B cell (primary cell): ENCODE data around the gene AOAH. TPM values are rescaled to one million over a fixed set of nuclear protein-coding genes. Genes with fewer than 3 reads are reported as not detected.

Experiments
- ATAC-seq: fragments of 200-7000 bp; cut with Tn5 transposase; one replicate; pipeline ENCODE4 v1.10.0; 2021; ENCODE audit warnings: low read depth, mild to moderate bottlenecking, moderate number of reproducible peaks, moderate library complexity
- CTCF ChIA-PET: fragments of 350-600 bp; sonication (Branson Sonifier 250); formaldehyde crosslinking; loops from one replicate; lab custom pipeline; 2021; ENCODE audit warnings: antibody characterized with exemption, inconsistent platforms; lab: Charles Lee
- POLR2A ChIA-PET: fragments of 350-600 bp; sonication (Branson Sonifier 250); formaldehyde crosslinking; loops from one replicate; lab custom pipeline; 2021; ENCODE audit warnings: antibody characterized with exemption; lab: Charles Lee
- DNase-seq: peaks from one replicate; pipeline ENCODE4 v3.0.0; 2013
- H2AFZ ChIP-seq: 2 replicates; pipeline ENCODE4 v1.6.1; 2012; ENCODE audit warnings: mild to moderate bottlenecking, low read depth, low read length; ENCODE audit not compliant: insufficient read depth, poor library complexity, severe bottlenecking
- H3K27ac ChIP-seq, 2 donors: 1 replicate in 1 of 2; 2 replicates in 1 of 2; pipeline ENCODE4 v1.5.1; 2012 to 2013; ENCODE audit warnings: low read length in 2 of 2, mild to moderate bottlenecking in 2 of 2, moderate library complexity in 1 of 2
- H3K27me3 ChIP-seq, 4 experiments: fragments of 200-600 bp in 1 of 4; sonication (generic) in 1 of 4; replicated peaks in 1 of 4; 1 replicate in 2 of 4; 2 replicates in 2 of 4; pipeline versions ENCODE4 v1.6.1 to v1.7.0; 2013 to 2016; ENCODE audit warnings: low read length in 3 of 4, mild to moderate bottlenecking in 2 of 4, mixed read lengths in 1 of 4, moderate library complexity in 1 of 4; ENCODE audit not compliant: insufficient read depth in 4 of 4, control insufficient read depth in 3 of 4; ENCODE audit errors: control extremely low read depth in 1 of 4
- H3K36me3 ChIP-seq, 2 experiments: replicated peaks in 1 of 2; 1 replicate in 1 of 2; 2 replicates in 1 of 2; pipeline versions ENCODE4 v1.6.1 to v1.7.1; 2013; ENCODE audit warnings: low read length in 1 of 2; ENCODE audit not compliant: insufficient read depth in 2 of 2, control insufficient read depth in 1 of 2; ENCODE audit errors: control extremely low read depth in 1 of 2, extremely low read depth in 1 of 2
- H3K4me1 ChIP-seq, 2 donors: fragments of 200-600 bp in 1 of 2; sonication (generic) in 1 of 2; 1 replicate in 1 of 2; 2 replicates in 1 of 2; pipeline versions ENCODE4 v1.5.1 to v1.6.1; 2013 to 2017; ENCODE audit warnings: low read length in 2 of 2; ENCODE audit not compliant: control insufficient read depth in 2 of 2, insufficient read depth in 2 of 2
- H3K4me2 ChIP-seq: replicated peaks from 2 replicates; pipeline ENCODE3; 2012; ENCODE audit warnings: mild to moderate bottlenecking, low read depth, low read length; ENCODE audit not compliant: poor library complexity, severe bottlenecking
- H3K4me3 ChIP-seq, 5 experiments: fragments of 200-600 bp in 1 of 5; sonication (generic) in 1 of 5; 1 replicate in 3 of 5; 2 replicates in 2 of 5; pipeline versions ENCODE4 v1.5.1 to v1.7.0; 2011 to 2016; ENCODE audit warnings: low read length in 4 of 5, mild to moderate bottlenecking in 4 of 5, low read depth in 2 of 5, control low read depth in 1 of 5, moderate library complexity in 1 of 5; ENCODE audit not compliant: insufficient read depth in 1 of 5; ENCODE audit errors: control extremely low read depth in 1 of 5, extremely low read depth in 1 of 5
- H3K79me2 ChIP-seq: fragments of 200-600 bp; sonication (generic); one replicate; pipeline ENCODE4 v1.6.0; 2016; ENCODE audit warnings: low read length; ENCODE audit not compliant: control insufficient read depth, insufficient read depth
- H3K9ac ChIP-seq: fragments of 200-600 bp; sonication (generic); 2 replicates; pipeline ENCODE4 v1.6.1; 2017; ENCODE audit warnings: mild to moderate bottlenecking, low read length, moderate library complexity
- H3K9me3 ChIP-seq, 3 donors: one replicate each; pipeline versions ENCODE4 v1.6.1 to v1.7.1; 2013; ENCODE audit warnings: low read length in 2 of 3; ENCODE audit not compliant: control insufficient read depth in 2 of 3, insufficient read depth in 1 of 3; ENCODE audit errors: control extremely low read depth in 1 of 3
- H4K20me1 ChIP-seq: 2 replicates; pipeline ENCODE4 v1.6.0; 2012; ENCODE audit warnings: mild to moderate bottlenecking, low read length; ENCODE audit not compliant: insufficient read depth, control insufficient read depth, poor library complexity, severe bottlenecking
- H3K27ac Mint-ChIP-seq: one replicate; pipeline ENCODE4 v1.8.0; 2021; ENCODE audit warnings: mixed read lengths
- H3K27me3 Mint-ChIP-seq: one replicate; pipeline ENCODE4 v1.8.0; 2021; ENCODE audit warnings: mixed read lengths
- H3K4me1 Mint-ChIP-seq: one replicate; pipeline ENCODE4 v1.8.0; 2021; ENCODE audit warnings: mixed read lengths
- H3K4me3 Mint-ChIP-seq: one replicate; pipeline ENCODE4 v1.8.0; 2021; ENCODE audit warnings: mixed read lengths
- H3K9me3 Mint-ChIP-seq: one replicate; pipeline ENCODE4 v1.8.0; 2022; ENCODE audit warnings: mixed read lengths; ENCODE audit not compliant: insufficient read depth
- CTCF ChIP-seq: fragments of 200-600 bp; IDR thresholded peaks from one replicate; pipeline ENCODE4 v1.8.0; 2022; ENCODE audit warnings: antibody characterized with exemption, mild to moderate bottlenecking
- EZH2 ChIP-seq: IDR thresholded peaks from 2 replicates; pipeline ENCODE4 v1.6.1; 2012; ENCODE audit warnings: borderline replicate concordance, low read depth, mild to moderate bottlenecking, moderate library complexity, low read length; ENCODE audit not compliant: insufficient read depth, poor library complexity, severe bottlenecking
- WGBS: methylation state at CpG from one replicate; pipeline ENCODE4 v1.1.5; 2013; ENCODE audit warnings: missing lambda C conversion rate; ENCODE audit not compliant: insufficient coverage; 5-methylcytosine and 5-hydroxymethylcytosine counted together
- intact Hi-C: fragments of 100-400 bp; cut with micrococcal nuclease; formaldehyde crosslinking; loops from one replicate; pipeline ENCODE4 v1.10.0; 2022
- polyA plus RNA-seq: library from polyadenylated mRNA; depleted of rRNA; stranded (reverse); fragments of >200 nt; gene quantifications from 2 replicates; pipeline ENCODE4 v1.2.3, GENCODE V29; 2012
- total RNA-seq, 2 donors: library from RNA; stranded (reverse); fragments of 120-200 nt in 1 of 2; gene quantifications; 1 replicate in 1 of 2; 2 replicates in 1 of 2; pipeline versions ENCODE4 v1.2.3 to v1.2.4, GENCODE V29; 2013 to 2022

AOAH gene
- total and polyA plus RNA-seq, 2 donors (not counting 1 experiment from before 2014, with no cell fraction given) = 2.6 to 5.0 TPM

- TF ChIP-seq EZH2 = no peak
- no peak for TF ChIP-seq CTCF
- Histone ChIP-seq H2AFZ (no peak overlapping the region), H3K27me3 (no peaks in the 10 kb centered on the region), H4K20me1 (no peaks in the 10 kb centered on the region), H3K36me3 (no peaks in the 10 kb centered on the region), H3K4me3 (no peak overlapping the region), H3K9me3 (no peaks in the 10 kb centered on the region), H3K9ac (no peak overlapping the region), H3K4me2 (no peak overlapping the region), H3K79me2 (no peaks in the 10 kb centered on the region), H3K4me1 (no peaks in the 10 kb centered on the region), H3K27ac (no peak overlapping the region)
- no peak for DNase-seq
- ATAC-seq = no peak
- no peak overlapping the region for H3K4me3 Mint-ChIP-seq
- WGBS = 98% methylated on average over 5 of the region's 6 CpGs
- CTCF ChIA-PET = no interaction called here
- peaks cover 3% of the 10 kb centered on the region for H3K27me3 Mint-ChIP-seq
- intact Hi-C loops = no loop called here
- H3K9me3 Mint-ChIP-seq = no peaks in the 10 kb centered on the region
- POLR2A ChIA-PET = no interaction called here
- no peak overlapping the region for H3K27ac Mint-ChIP-seq
- H3K4me1 Mint-ChIP-seq = no peaks in the 10 kb centered on the region
Observed at GRCh38 chr7:36654436-36654835, 69.9 kb downstream of the AOAH start.

GRCh38 chr7:36653663-36654355 lies 70.5 kb downstream of the AOAH start:
- Histone ChIP-seq H3K27me3 (no peaks in the 10 kb centered on the region), H3K4me1 (no peaks in the 10 kb centered on the region), H3K79me2 (no peaks in the 10 kb centered on the region), H3K4me2 (no peak overlapping the region), H3K27ac (no peak overlapping the region), H3K36me3 (no peaks in the 10 kb centered on the region), H3K9me3 (no peaks in the 10 kb centered on the region), H2AFZ (no peak overlapping the region), H4K20me1 (no peaks in the 10 kb centered on the region), H3K9ac (no peak overlapping the region), H3K4me3 (no peak overlapping the region)
- POLR2A ChIA-PET = no interaction called here
- H3K9me3 Mint-ChIP-seq = no peaks in the 10 kb centered on the region
- CTCF ChIA-PET = no interaction called here
- no peak overlapping the region for H3K4me3 Mint-ChIP-seq
- TF ChIP-seq CTCF (no peak), EZH2 (no peak)
- WGBS = 83% methylated on average over 2 of the region's 11 CpGs
- intact Hi-C loops = no loop called here
- no peak overlapping the region for H3K27ac Mint-ChIP-seq
- peaks cover 3% of the 10 kb centered on the region for H3K27me3 Mint-ChIP-seq
- no peaks in the 10 kb centered on the region for H3K4me1 Mint-ChIP-seq
- DNase-seq (no peak), ATAC-seq (no peak)
